K562 (cell line): ENCODE results near the gene HRH1. TPM values are rescaled to one million over a fixed set of nuclear protein-coding genes. Genes with fewer than 3 reads are reported as not detected.

Experiments used
- CAMTA2 ChIP-seq: fragments of 250-450 bp; sonication (Bioruptor Pico); conservative IDR thresholded peaks from 2 replicates; pipeline ENCODE4 v1.5.1; 2022
- E2F8 ChIP-seq: fragments of 450-650 bp; IDR thresholded peaks from 2 replicates; pipeline ENCODE4 v1.7.1; 2018; ENCODE audit warnings: mild to moderate bottlenecking, low read depth; ENCODE audit not compliant: partially characterized antibody
- EWSR1 ChIP-seq: fragments of 450-650 bp; IDR thresholded peaks from 2 replicates; pipeline ENCODE4 v1.6.1; 2018; ENCODE audit warnings: borderline replicate concordance, mild to moderate bottlenecking, low read depth, moderate library complexity; ENCODE audit not compliant: partially characterized antibody
- KLF6 ChIP-seq: fragments of 250-450 bp; sonication (Bioruptor Pico); IDR thresholded peaks from 2 replicates; pipeline ENCODE4 v1.4.0; 2020; ENCODE audit warnings: mild to moderate bottlenecking, moderate library complexity, borderline replicate concordance
- L3MBTL2 ChIP-seq: fragments of 450-650 bp; IDR thresholded peaks from 2 replicates; pipeline ENCODE4 v1.6.1; 2016; ENCODE audit warnings: mild to moderate bottlenecking, moderate library complexity
- MBD2 ChIP-seq: sonication (generic); IDR thresholded peaks from 2 replicates; pipeline ENCODE4 v1.6.1; 2016; ENCODE audit warnings: low read depth, borderline replicate concordance
- NELFE ChIP-seq: IDR thresholded peaks from 2 replicates; pipeline ENCODE4 v1.6.1; 2011; ENCODE audit warnings: mild to moderate bottlenecking; ENCODE audit not compliant: insufficient read depth, insufficient read length
- NFATC3 ChIP-seq: fragments of 450-650 bp; IDR thresholded peaks from 2 replicates; pipeline ENCODE4 v1.6.1; 2017; ENCODE audit warnings: mild to moderate bottlenecking
- NFRKB ChIP-seq: fragments of 450-650 bp; IDR thresholded peaks from 2 replicates; pipeline ENCODE4 v1.6.1; 2016; ENCODE audit warnings: low read depth
- NFYB ChIP-seq: IDR thresholded peaks from 2 replicates; pipeline ENCODE4 v1.6.1; 2011; ENCODE audit warnings: mild to moderate bottlenecking, moderate library complexity; ENCODE audit not compliant: insufficient read length; ENCODE audit errors: extremely low read depth
- PHTF2 ChIP-seq: fragments of 250-450 bp; sonication (Bioruptor Pico); IDR thresholded peaks from 2 replicates; pipeline ENCODE4 v1.5.0; 2021; ENCODE audit warnings: mild to moderate bottlenecking
- RBM22 ChIP-seq: fragments of 200-400 bp; formaldehyde crosslinking; IDR thresholded peaks from 2 replicates; pipeline ENCODE4 v1.6.1; 2018; ENCODE audit warnings: low read length, low read depth; ENCODE audit not compliant: poor library complexity, severe bottlenecking
- RBM25 ChIP-seq: fragments of 200-400 bp; formaldehyde crosslinking; IDR thresholded peaks from 2 replicates; pipeline ENCODE4 v1.6.1; 2018; ENCODE audit warnings: low read length, low read depth, moderate library complexity; ENCODE audit not compliant: severe bottlenecking
- SMARCA5 ChIP-seq: fragments of 450-650 bp; IDR thresholded peaks from 2 replicates; pipeline ENCODE4 v1.6.1; 2016
- SRSF1 ChIP-seq: fragments of 200-400 bp; formaldehyde crosslinking; IDR thresholded peaks from 2 replicates; pipeline ENCODE4 v1.6.1; 2017; ENCODE audit warnings: mild to moderate bottlenecking, low read depth, low read length, moderate library complexity
- TCF3 ChIP-seq: sonication (generic); formaldehyde crosslinking; IDR thresholded peaks from 2 replicates; pipeline ENCODE4 v1.4.0; 2020; ENCODE audit warnings: mild to moderate bottlenecking, missing genetic modification reagents
- ZBTB17 ChIP-seq: fragments of 450-650 bp; formaldehyde crosslinking; IDR thresholded peaks from 2 replicates; pipeline ENCODE4 v1.4.0; 2020; ENCODE audit warnings: mild to moderate bottlenecking
- ZNF3 ChIP-seq: fragments of 250-450 bp; sonication (Bioruptor Pico); IDR thresholded peaks from 2 replicates; pipeline ENCODE4 v1.5.0; 2021; ENCODE audit warnings: mild to moderate bottlenecking, moderate library complexity
- ZNF696 ChIP-seq: fragments of 250-450 bp; sonication (Bioruptor Pico); conservative IDR thresholded peaks from 2 replicates; pipeline ENCODE4 v1.4.0; 2020; ENCODE audit warnings: mild to moderate bottlenecking, moderate library complexity
- ZNF778 ChIP-seq: fragments of 450-650 bp; formaldehyde crosslinking; IDR thresholded peaks from 2 replicates; pipeline ENCODE4 v1.4.0; 2020; ENCODE audit warnings: mild to moderate bottlenecking, moderate library complexity
- polyA plus RNA-seq, 8 experiments: library from polyadenylated mRNA; depleted of rRNA in 4 of 8; stranded (reverse) in 5 of 8; unstranded in 3 of 8; fragments of >200 nt; fragmentation: Nextera tagmentation in 2 of 8; fragmentation: Illumina TruSeq in 1 of 8; extraction: Ambion mirVana in 2 of 8; extraction: Trizol in 1 of 8; gene quantifications; 2 replicates each; pipeline versions ENCODE4 v1.2.1 to v1.2.3, GENCODE V29; 2011 to 2014; ENCODE audit warnings: inconsistent platforms in 1 of 8, missing spikeins in 1 of 8
- total RNA-seq, 7 experiments: library from RNA; depleted of rRNA in 6 of 7; stranded (reverse); fragments of >200 nt in 6 of 7; fragmentation: Illumina TruSeq in 2 of 7; extraction: Trizol in 2 of 7; gene quantifications; 2 replicates each; pipeline versions ENCODE4 v1.2.1 to v1.2.3, GENCODE V29; 2011 to 2021; ENCODE audit warnings: low replicate concordance in 1 of 7
- TF ChIP-seq, protein P1 (sequence below): sonication (generic); formaldehyde crosslinking; IDR thresholded peaks from 2 replicates; pipeline ENCODE4 v1.9.0; 2022; ENCODE audit warnings: mild to moderate bottlenecking, missing genetic modification reagents
- TF ChIP-seq, protein P2 (sequence below): fragments of 200-400 bp; formaldehyde crosslinking; IDR thresholded peaks from 2 replicates; pipeline ENCODE4 v1.6.1; 2017; ENCODE audit warnings: mild to moderate bottlenecking, low read depth, low read length, moderate library complexity
- TF ChIP-seq, protein P3 (sequence below): fragments of 450-650 bp; IDR thresholded peaks from 2 replicates; pipeline ENCODE4 v1.6.1; 2018; ENCODE audit warnings: mild to moderate bottlenecking, low read depth; ENCODE audit not compliant: partially characterized antibody

Gene HRH1
- total and polyA plus RNA-seq, 9 of the 15 experiments (the other 6 are each of a cell fraction or from before 2014, with no cell fraction given): 0.03 to 0.15 (median 0.06) TPM; not detected in 1

DNA sequence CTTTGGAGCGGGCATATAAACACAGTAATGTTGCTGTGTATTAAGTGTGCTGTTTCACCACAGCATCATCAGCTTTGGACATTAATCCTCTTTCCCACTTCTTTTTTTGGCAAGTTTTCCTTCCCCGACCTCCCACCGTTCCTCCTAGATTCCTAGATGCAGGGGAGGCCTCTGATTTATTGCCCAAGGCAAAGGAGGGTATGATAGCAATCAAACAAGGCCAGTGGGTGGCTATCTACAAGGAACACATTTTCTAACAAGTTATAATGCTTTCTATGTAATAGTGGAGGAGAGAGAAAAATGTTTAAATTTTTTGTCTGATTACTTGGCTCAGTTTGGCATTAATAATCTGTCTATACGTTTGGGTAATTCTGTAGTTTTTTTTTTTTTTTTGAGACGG is 156.0 kb downstream of the HRH1 start (continued):
- TF ChIP-seq EWSR1: no peak
- no peak for TF ChIP-seq ZNF778 (CRISPR knock-in tag)
- TF ChIP-seq TCF3 (CRISPR knock-in tag): 0 out of 2 replicates have a peak, but pooled peaks have one; percentile 38
- TF ChIP-seq, protein P1, sequence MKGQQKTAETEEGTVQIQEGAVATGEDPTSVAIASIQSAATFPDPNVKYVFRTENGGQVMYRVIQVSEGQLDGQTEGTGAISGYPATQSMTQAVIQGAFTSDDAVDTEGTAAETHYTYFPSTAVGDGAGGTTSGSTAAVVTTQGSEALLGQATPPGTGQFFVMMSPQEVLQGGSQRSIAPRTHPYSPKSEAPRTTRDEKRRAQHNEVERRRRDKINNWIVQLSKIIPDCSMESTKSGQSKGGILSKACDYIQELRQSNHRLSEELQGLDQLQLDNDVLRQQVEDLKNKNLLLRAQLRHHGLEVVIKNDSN (CRISPR knock-in tag): no peak
- no peak for TF ChIP-seq SMARCA5
- TF ChIP-seq SRSF1: no peak
- TF ChIP-seq MBD2: no peak
- no peak for TF ChIP-seq L3MBTL2
- TF ChIP-seq NFATC3: no peak
- no peak for TF ChIP-seq NFYB
- peak; percentile 30 for TF ChIP-seq RBM25
- no peak for TF ChIP-seq KLF6
- no peak for TF ChIP-seq PHTF2 (CRISPR knock-in tag)
- TF ChIP-seq ZNF3 (CRISPR knock-in tag): no peak
- no peak for TF ChIP-seq NFRKB
- no peak for TF ChIP-seq E2F8
- TF ChIP-seq ZBTB17 (CRISPR knock-in tag): no peak
- TF ChIP-seq, protein P2, sequence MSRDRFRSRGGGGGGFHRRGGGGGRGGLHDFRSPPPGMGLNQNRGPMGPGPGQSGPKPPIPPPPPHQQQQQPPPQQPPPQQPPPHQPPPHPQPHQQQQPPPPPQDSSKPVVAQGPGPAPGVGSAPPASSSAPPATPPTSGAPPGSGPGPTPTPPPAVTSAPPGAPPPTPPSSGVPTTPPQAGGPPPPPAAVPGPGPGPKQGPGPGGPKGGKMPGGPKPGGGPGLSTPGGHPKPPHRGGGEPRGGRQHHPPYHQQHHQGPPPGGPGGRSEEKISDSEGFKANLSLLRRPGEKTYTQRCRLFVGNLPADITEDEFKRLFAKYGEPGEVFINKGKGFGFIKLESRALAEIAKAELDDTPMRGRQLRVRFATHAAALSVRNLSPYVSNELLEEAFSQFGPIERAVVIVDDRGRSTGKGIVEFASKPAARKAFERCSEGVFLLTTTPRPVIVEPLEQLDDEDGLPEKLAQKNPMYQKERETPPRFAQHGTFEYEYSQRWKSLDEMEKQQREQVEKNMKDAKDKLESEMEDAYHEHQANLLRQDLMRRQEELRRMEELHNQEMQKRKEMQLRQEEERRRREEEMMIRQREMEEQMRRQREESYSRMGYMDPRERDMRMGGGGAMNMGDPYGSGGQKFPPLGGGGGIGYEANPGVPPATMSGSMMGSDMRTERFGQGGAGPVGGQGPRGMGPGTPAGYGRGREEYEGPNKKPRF: no peak
- TF ChIP-seq ZNF696 (CRISPR knock-in tag): no peak
- TF ChIP-seq CAMTA2: no peak
- no peak for TF ChIP-seq NELFE
- TF ChIP-seq, protein P3, sequence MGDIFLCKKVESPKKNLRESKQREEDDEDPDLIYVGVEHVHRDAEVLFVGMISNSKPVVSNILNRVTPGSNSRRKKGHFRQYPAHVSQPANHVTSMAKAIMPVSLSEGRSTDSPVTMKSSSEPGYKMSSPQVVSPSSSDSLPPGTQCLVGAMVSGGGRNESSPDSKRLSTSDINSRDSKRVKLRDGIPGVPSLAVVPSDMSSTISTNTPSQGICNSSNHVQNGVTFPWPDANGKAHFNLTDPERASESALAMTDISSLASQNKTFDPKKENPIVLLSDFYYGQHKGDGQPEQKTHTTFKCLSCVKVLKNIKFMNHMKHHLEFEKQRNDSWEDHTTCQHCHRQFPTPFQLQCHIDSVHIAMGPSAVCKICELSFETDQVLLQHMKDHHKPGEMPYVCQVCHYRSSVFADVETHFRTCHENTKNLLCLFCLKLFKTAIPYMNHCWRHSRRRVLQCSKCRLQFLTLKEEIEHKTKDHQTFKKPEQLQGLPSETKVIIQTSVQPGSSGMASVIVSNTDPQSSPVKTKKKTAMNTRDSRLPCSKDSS: no peak
- TF ChIP-seq RBM22: no peak
